Ishikawa (cell line): ENCODE measurements around the gene SMTNL2.

Experiments
- CEBPB ChIP-seq: IDR thresholded peaks from 2 replicates; pipeline ENCODE4 v1.6.1; 2012
- CREB1 ChIP-seq: IDR thresholded peaks from 2 replicates; pipeline ENCODE4 v1.6.1; 2012; ENCODE audit warnings: low read depth
- EGR1 ChIP-seq: IDR thresholded peaks from 2 replicates; pipeline ENCODE4 v1.6.1; 2012
- EP300 ChIP-seq: IDR thresholded peaks from 2 replicates; pipeline ENCODE4 v1.6.1; 2012; ENCODE audit warnings: borderline replicate concordance
- FOXM1 ChIP-seq: IDR thresholded peaks from 2 replicates; pipeline ENCODE4 v1.6.1; 2012; ENCODE audit warnings: low read depth, borderline replicate concordance
- MAX ChIP-seq: IDR thresholded peaks from 2 replicates; pipeline ENCODE4 v1.6.1; 2012
- NFIC ChIP-seq: IDR thresholded peaks from 2 replicates; pipeline ENCODE4 v1.6.1; 2012
- RAD21 ChIP-seq: IDR thresholded peaks from 2 replicates; pipeline ENCODE4 v1.6.1; 2012; ENCODE audit warnings: low read depth
- REST ChIP-seq: IDR thresholded peaks from 2 replicates; pipeline ENCODE4 v1.6.1; 2012; ENCODE audit warnings: low read depth, mild to moderate bottlenecking
- TAF1 ChIP-seq: IDR thresholded peaks from 2 replicates; pipeline ENCODE4 v1.6.1; 2012; ENCODE audit warnings: low read depth, mild to moderate bottlenecking
- TCF12 ChIP-seq: IDR thresholded peaks from 2 replicates; pipeline ENCODE4 v1.6.1; 2012; ENCODE audit warnings: low read depth
- TEAD4 ChIP-seq: IDR thresholded peaks from 2 replicates; pipeline ENCODE4 v1.6.1; 2012
- USF1 ChIP-seq: IDR thresholded peaks from 2 replicates; pipeline ENCODE4 v1.6.1; 2012
- YY1 ChIP-seq: IDR thresholded peaks from 2 replicates; pipeline ENCODE4 v1.6.1; 2012; ENCODE audit warnings: low read depth
- ZBTB7A ChIP-seq: IDR thresholded peaks from 2 replicates; pipeline ENCODE4 v1.6.1; 2012; ENCODE audit warnings: low read depth

The SMTNL2 gene

GRCh38 chr17:4610656-4611055, 26.3 kb downstream of the SMTNL2 start:
- TF ChIP-seq CREB1, result no peak
- no peak for TF ChIP-seq USF1
- TF ChIP-seq EP300, result no peak
- TF ChIP-seq EGR1, result no peak
- no peak for TF ChIP-seq RAD21
- no peak for TF ChIP-seq NFIC

GRCh38 chr17:4616476-4616875, 32.1 kb downstream of the SMTNL2 start:
- no peak for TF ChIP-seq USF1
- TF ChIP-seq TAF1, result no peak
- TF ChIP-seq CREB1, result no peak

GRCh38 chr17:4617090-4617489, 32.8 kb downstream of the SMTNL2 start:
- TF ChIP-seq NFIC (no peak), YY1 (no peak), TCF12 (no peak), CEBPB (no peak), CREB1 (no peak), USF1 (no peak), TAF1 (no peak), FOXM1 (no peak), TEAD4 (no peak), MAX (no peak), EP300 (no peak), EGR1 (no peak), RAD21 (no peak)

GRCh38 chr17:4617590-4618351, 33.4 kb downstream of the SMTNL2 start:
- TF ChIP-seq MAX, result no peak
- TF ChIP-seq USF1, result no peak
- TF ChIP-seq CREB1, result no peak
- TF ChIP-seq EP300, result no peak
- TF ChIP-seq REST, result no peak
- TF ChIP-seq EGR1, result no peak
- no peak for TF ChIP-seq ZBTB7A

GRCh38 chr17:4620531-4621101, 36.3 kb downstream of the SMTNL2 start:
- no peak for TF ChIP-seq TEAD4
- no peak for TF ChIP-seq CEBPB
- TF ChIP-seq NFIC, result no peak
- no peak for TF ChIP-seq ZBTB7A
- TF ChIP-seq TCF12, result no peak
- TF ChIP-seq YY1, result no peak
- no peak for TF ChIP-seq USF1
- no peak for TF ChIP-seq CREB1

- TF ChIP-seq TCF12 (no peak), TEAD4 (no peak), EP300 (no peak), TAF1 (no peak), FOXM1 (no peak), YY1 (no peak), USF1 (no peak), MAX (no peak), EGR1 (no peak), RAD21 (no peak), ZBTB7A (no peak), NFIC (no peak), CEBPB (no peak)
Observed at GRCh38 chr17:4622375-4622774, 38.0 kb downstream of the SMTNL2 start.
